Ovary (tissue), 9 donors: ENCODE results near the gene LAPTM5. TPM values are rescaled to one million over a fixed set of nuclear protein-coding genes. Genes with fewer than 3 reads are reported as not detected.

Source experiments
- DNase-seq, 5 donors: peaks; one replicate each; pipeline ENCODE4 v3.0.0-alpha.2; 2019 to 2020
- H3K27ac ChIP-seq, 2 donors: fragments of 200-600 bp; one replicate each; pipeline versions ENCODE4 v1.5.1 to v1.8.0; 2019 to 2022
- H3K27me3 ChIP-seq: fragments of 200-600 bp; one replicate; pipeline ENCODE4 v1.8.0; 2022
- H3K36me3 ChIP-seq: fragments of 200-600 bp; sonication (generic); one replicate; pipeline ENCODE4 v1.5.1; 2019
- H3K4me1 ChIP-seq: one replicate; pipeline ENCODE4 v1.8.1; 2013; ENCODE audit warnings: mild to moderate bottlenecking, moderate library complexity; ENCODE audit not compliant: insufficient read depth
- H3K4me3 ChIP-seq: fragments of 200-600 bp; sonication (generic); one replicate; pipeline ENCODE4 v1.5.1; 2017
- H3K9me3 ChIP-seq, 2 donors: fragments of 200-600 bp in 1 of 2; sonication (generic) in 1 of 2; one replicate each; pipeline versions ENCODE4 v1.5.1 to v1.8.1; 2013 to 2019; ENCODE audit warnings: mild to moderate bottlenecking in 1 of 2, moderate library complexity in 1 of 2
- EP300 ChIP-seq: sonication (generic); formaldehyde crosslinking; IDR thresholded peaks from one replicate; pipeline ENCODE4 v1.6.1; 2017; ENCODE audit warnings: antibody characterized with exemption
- POLR2A ChIP-seq: fragments of 450-650 bp; IDR thresholded peaks from one replicate; pipeline ENCODE4 v1.6.1; 2017; ENCODE audit warnings: antibody characterized with exemption, mild to moderate bottlenecking, moderate library complexity
- WGBS, 3 donors: extraction: QIAGEN DNeasy Blood & Tissue Kit in 1 of 3; methylation state at CpG; one replicate each; pipeline versions ENCODE4 v1.1.5 to v1.1.7; 2013 to 2017; 5-methylcytosine and 5-hydroxymethylcytosine counted together
- intact Hi-C, 4 donors: fragments of 100-400 bp; cut with DNase I; formaldehyde crosslinking; loops; one replicate each; pipeline versions ENCODE4 v1.11.0 to v1.15.1; 2022 to 2023
- polyA plus RNA-seq, 2 donors: library from polyadenylated mRNA; stranded (reverse); fragments of 200-250 nt in 1 of 2; fragments of 350-450 nt in 1 of 2; fragmentation: Illumina TruSeq in 1 of 2; extraction: RNeasy Lipid Tissue Mini Kit (QIAGEN cat#74804) in 1 of 2; gene quantifications; one replicate each; pipeline ENCODE4 v1.2.3, GENCODE V29; 2013 to 2014
- total RNA-seq, 7 donors: library from RNA; depleted of rRNA in 2 of 7; stranded (reverse); fragments of >200 nt in 2 of 7; fragmentation: NEBNext Ultra II Directional in 3 of 7; extraction: Animal tissue kit (Norgen Biotek cat#: 25700) in 3 of 7; gene quantifications; one replicate each; pipeline versions ENCODE4 v1.1.0 to v1.2.4, GENCODE V29; 2016 to 2023
- TF ChIP-seq, protein P1 (sequence below), 3 donors: fragments of 450-650 bp in 2 of 3; fragments of 200-600 bp in 1 of 3; IDR thresholded peaks; one replicate each; pipeline versions ENCODE4 v1.5.1 to v1.8.0; 2016 to 2022; ENCODE audit warnings: antibody characterized with exemption in 3 of 3, mild to moderate bottlenecking in 1 of 3
- donor health status: DM: no; HTN: no; CAD: no; lungs with moderate emphysema.
- donor health status: DM: no; HTN: no; CAD: no.
- donor health status: Bipolar disorder and iron deficiency.
- donor health status: DM: yes; HTN: yes; CAD: no.
- donor health status: DM: no; HTN: no; CAD: no.
- donor health status: DM: yes; HTN: yes; CAD: no.

The LAPTM5 gene
- total and polyA plus RNA-seq, 9 donors = 15.3 to 103 (median 20.3) TPM

DNA sequence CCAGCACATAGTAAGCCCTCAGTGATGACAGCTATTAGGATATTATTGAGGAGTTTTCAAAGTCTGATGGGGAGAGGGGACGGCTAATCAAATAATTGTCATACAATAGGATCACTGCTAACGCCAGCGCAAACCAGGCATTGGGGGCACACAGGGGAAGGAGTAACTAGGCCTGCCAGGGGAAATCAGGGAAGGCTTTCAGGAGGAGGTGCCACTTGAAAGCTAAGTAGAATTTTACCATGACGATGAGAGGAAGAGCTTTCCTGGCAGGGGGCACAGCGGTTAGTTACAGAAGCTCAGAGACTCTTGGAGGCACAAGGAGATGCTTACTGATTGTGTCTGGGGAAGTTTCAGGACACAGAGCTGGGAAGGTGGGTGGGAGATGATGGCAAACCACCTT, 47.2 kb upstream of the LAPTM5 start:
- intact Hi-C loops = loop anchor here in 1 of 4 donors (10.0 kb wide), 1 partner anchor 620 kb away; no protein-coding TSS in a partner anchor
- no peaks in the 10 kb centered on the region for H3K36me3 ChIP-seq
- H3K27ac ChIP-seq = no peak overlapping the region
- no peak for TF ChIP-seq EP300
- TF ChIP-seq, protein P1, sequence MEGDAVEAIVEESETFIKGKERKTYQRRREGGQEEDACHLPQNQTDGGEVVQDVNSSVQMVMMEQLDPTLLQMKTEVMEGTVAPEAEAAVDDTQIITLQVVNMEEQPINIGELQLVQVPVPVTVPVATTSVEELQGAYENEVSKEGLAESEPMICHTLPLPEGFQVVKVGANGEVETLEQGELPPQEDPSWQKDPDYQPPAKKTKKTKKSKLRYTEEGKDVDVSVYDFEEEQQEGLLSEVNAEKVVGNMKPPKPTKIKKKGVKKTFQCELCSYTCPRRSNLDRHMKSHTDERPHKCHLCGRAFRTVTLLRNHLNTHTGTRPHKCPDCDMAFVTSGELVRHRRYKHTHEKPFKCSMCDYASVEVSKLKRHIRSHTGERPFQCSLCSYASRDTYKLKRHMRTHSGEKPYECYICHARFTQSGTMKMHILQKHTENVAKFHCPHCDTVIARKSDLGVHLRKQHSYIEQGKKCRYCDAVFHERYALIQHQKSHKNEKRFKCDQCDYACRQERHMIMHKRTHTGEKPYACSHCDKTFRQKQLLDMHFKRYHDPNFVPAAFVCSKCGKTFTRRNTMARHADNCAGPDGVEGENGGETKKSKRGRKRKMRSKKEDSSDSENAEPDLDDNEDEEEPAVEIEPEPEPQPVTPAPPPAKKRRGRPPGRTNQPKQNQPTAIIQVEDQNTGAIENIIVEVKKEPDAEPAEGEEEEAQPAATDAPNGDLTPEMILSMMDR (IDR thresholded peaks at IDR 0.05) = no peak
- no peak for TF ChIP-seq POLR2A
- WGBS, 3 donors = 70 to 87% (median 77%) methylated on average over 5 of the region's 5 CpGs
- H3K27me3 ChIP-seq = no peaks in the 10 kb centered on the region
- H3K4me3 ChIP-seq = no peak overlapping the region
- no peaks in the 10 kb centered on the region for H3K4me1 ChIP-seq
- H3K9me3 ChIP-seq = no peaks in the 10 kb centered on the region
- DNase-seq = no peak

DNA sequence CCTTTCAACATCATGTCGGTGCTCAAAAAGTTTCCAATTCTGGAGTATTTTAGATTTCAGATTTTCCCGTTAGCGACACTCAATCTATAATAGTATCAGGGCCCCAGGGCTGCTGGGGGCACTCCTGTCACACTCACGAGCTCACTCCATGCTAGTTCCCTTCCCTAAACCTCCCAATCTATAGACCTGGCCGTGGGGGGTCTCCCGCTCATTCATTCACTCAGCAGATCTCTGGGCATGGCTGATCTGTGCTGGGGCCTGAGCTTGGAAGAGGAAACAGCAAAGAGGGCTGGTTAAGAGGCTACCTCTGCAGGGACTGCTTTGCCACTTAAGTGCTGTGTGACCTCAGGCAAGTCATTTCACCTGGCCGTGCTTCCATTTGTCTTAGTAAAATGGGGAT, 46.8 kb upstream of the LAPTM5 start:
- intact Hi-C loops = loop anchor here in 1 of 4 donors (10.0 kb wide), 1 partner anchor 620 kb away; no protein-coding TSS in a partner anchor
- Histone ChIP-seq H3K27me3 (no peaks in the 10 kb centered on the region), H3K27ac (no peak overlapping the region), H3K4me3 (no peak overlapping the region), H3K36me3 (no peaks in the 10 kb centered on the region), H3K4me1 (no peaks in the 10 kb centered on the region), H3K9me3 (no peaks in the 10 kb centered on the region)
- 93 to 97% (median 96%) methylated on average over 7 of the region's 7 CpGs for WGBS, 3 donors
- no peak for DNase-seq
- TF ChIP-seq, protein P1 (IDR thresholded peaks at IDR 0.05) = no peak
- TF ChIP-seq POLR2A = no peak
- TF ChIP-seq EP300 = no peak

DNA sequence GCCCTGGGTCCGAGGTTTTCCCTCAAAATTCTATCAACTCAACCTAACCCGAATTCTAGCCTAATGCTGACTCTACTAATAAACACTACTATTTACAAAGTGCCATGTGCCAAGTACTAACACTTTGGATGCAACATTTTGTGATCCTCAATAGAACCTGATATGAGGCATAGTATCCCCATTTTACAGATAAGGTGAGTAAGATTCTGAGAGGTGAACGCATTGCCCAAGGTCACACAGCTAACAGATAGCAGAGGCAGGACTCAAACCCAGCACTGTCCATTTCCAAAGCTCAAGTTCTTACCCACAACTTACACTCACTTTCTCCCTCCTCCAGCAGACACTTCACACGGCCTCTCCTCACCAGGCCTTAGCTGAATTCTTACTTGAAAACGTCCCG, 46.0 kb upstream of the LAPTM5 start:
- intact Hi-C loops = loop anchor here in 2 of 4 donors (2.0 to 10.0 kb wide), 2 partner anchors 107 to 621 kb away; no protein-coding TSS in a partner anchor

DNA sequence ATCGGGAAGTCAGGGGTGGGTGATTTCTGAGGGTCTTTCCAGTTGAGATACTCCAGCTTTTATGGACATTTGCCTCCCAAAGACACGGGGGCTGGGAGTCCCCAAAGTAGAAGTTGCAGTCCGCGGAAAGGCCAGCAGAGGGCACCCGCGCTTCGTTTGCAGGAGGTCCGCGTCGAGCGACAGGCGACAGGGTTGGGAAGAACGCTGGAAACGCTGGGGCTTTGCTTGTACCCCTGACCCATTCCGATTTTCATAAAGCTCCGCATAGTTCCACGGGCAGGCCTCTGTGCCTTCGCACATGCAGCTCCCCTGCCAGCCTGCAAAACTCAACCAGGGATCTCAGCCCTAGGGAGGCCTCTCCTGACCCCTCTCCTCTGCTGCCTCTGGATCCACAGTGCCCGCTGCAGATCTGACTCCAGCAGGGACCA, 44.2 kb upstream of the LAPTM5 start:
- no peaks in the 10 kb centered on the region for H3K9me3 ChIP-seq
- no peak overlapping the region for H3K27ac ChIP-seq
- H3K4me3 ChIP-seq = no peak overlapping the region
- whole genome bisulfite sequencing, 3 donors = 1 to 3% (median 2%) methylated on average over 19 of the region's 19 CpGs
- intact Hi-C loops = loop anchor here (2.0 to 10.0 kb wide), 2 partner anchors 109 to 623 kb away; no protein-coding TSS in a partner anchor
- peaks cover 2% of the 10 kb centered on the region for H3K4me1 ChIP-seq
- no peaks in the 10 kb centered on the region for H3K36me3 ChIP-seq
- no peak for TF ChIP-seq POLR2A
- TF ChIP-seq, protein P1 (IDR thresholded peaks at IDR 0.05) = peak; percentile 81 to 91 (median 91)
- no peaks in the 10 kb centered on the region for H3K27me3 ChIP-seq
- peak; percentile 67 to 89 (median 84) for DNase-seq

More for the DNA sequence above, 46.0 kb upstream of the LAPTM5 start:
- 77 to 79% (median 77%) methylated on average over 6 of the region's 6 CpGs for WGBS, 3 donors
- Histone ChIP-seq H3K4me3 (no peak overlapping the region), H3K36me3 (no peaks in the 10 kb centered on the region), H3K27ac (no peak overlapping the region), H3K27me3 (no peaks in the 10 kb centered on the region), H3K9me3 (no peaks in the 10 kb centered on the region), H3K4me1 (no peaks in the 10 kb centered on the region)
- DNase-seq = no peak
- no peak for TF ChIP-seq POLR2A
- TF ChIP-seq, protein P1 (IDR thresholded peaks at IDR 0.05) = no peak
- no peak for TF ChIP-seq EP300

DNA sequence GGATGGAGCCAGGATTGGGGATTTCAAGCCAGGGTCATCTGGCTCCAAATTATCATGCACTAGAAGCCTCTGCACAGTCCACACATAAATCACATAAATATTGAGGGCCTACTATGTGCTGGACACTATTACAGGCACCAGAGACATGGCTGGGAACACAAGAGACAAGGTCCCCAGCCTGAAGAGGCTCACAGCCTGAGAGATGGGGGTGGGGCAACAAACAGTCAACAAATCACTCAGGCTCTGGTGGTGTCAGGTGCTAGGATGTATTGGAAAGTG, 41.6 kb upstream of the LAPTM5 start:
- H3K9me3 ChIP-seq = no peaks in the 10 kb centered on the region
- TF ChIP-seq POLR2A (no peak), EP300 (no peak)
- TF ChIP-seq, protein P1 (IDR thresholded peaks at IDR 0.05) = no peak
- no peaks in the 10 kb centered on the region for H3K36me3 ChIP-seq
- H3K4me3 ChIP-seq = no peak overlapping the region
- H3K27ac ChIP-seq = no peak overlapping the region
- peaks cover 2% of the 10 kb centered on the region for H3K4me1 ChIP-seq
- no peaks in the 10 kb centered on the region for H3K27me3 ChIP-seq
- intact Hi-C loops = no loop called here
- DNase-seq = no peak
